Ishikawa (cell line): ENCODE measurements around the gene TMEM255A.

Experiments
- CEBPB ChIP-seq: IDR thresholded peaks from 2 replicates; pipeline ENCODE4 v1.6.1; 2012
- CREB1 ChIP-seq: IDR thresholded peaks from 2 replicates; pipeline ENCODE4 v1.6.1; 2012; ENCODE audit warnings: low read depth
- EGR1 ChIP-seq: IDR thresholded peaks from 2 replicates; pipeline ENCODE4 v1.6.1; 2012
- EP300 ChIP-seq: IDR thresholded peaks from 2 replicates; pipeline ENCODE4 v1.6.1; 2012; ENCODE audit warnings: borderline replicate concordance
- FOXM1 ChIP-seq: IDR thresholded peaks from 2 replicates; pipeline ENCODE4 v1.6.1; 2012; ENCODE audit warnings: low read depth, borderline replicate concordance
- NFIC ChIP-seq: IDR thresholded peaks from 2 replicates; pipeline ENCODE4 v1.6.1; 2012
- RAD21 ChIP-seq: IDR thresholded peaks from 2 replicates; pipeline ENCODE4 v1.6.1; 2012; ENCODE audit warnings: low read depth
- TAF1 ChIP-seq: IDR thresholded peaks from 2 replicates; pipeline ENCODE4 v1.6.1; 2012; ENCODE audit warnings: low read depth, mild to moderate bottlenecking
- TCF12 ChIP-seq: IDR thresholded peaks from 2 replicates; pipeline ENCODE4 v1.6.1; 2012; ENCODE audit warnings: low read depth
- TEAD4 ChIP-seq: IDR thresholded peaks from 2 replicates; pipeline ENCODE4 v1.6.1; 2012
- YY1 ChIP-seq: IDR thresholded peaks from 2 replicates; pipeline ENCODE4 v1.6.1; 2012; ENCODE audit warnings: low read depth
- ZBTB7A ChIP-seq: IDR thresholded peaks from 2 replicates; pipeline ENCODE4 v1.6.1; 2012; ENCODE audit warnings: low read depth
- TF ChIP-seq, protein P1 (sequence below): IDR thresholded peaks from 2 replicates; pipeline ENCODE4 v1.6.1; 2012
- TF ChIP-seq, protein P2 (sequence below): IDR thresholded peaks from 2 replicates; pipeline ENCODE4 v1.6.1; 2012; ENCODE audit warnings: low read depth, mild to moderate bottlenecking
- TF ChIP-seq, protein P3 (sequence below): IDR thresholded peaks from 2 replicates; pipeline ENCODE4 v1.6.1; 2012

The TMEM255A gene

DNA sequence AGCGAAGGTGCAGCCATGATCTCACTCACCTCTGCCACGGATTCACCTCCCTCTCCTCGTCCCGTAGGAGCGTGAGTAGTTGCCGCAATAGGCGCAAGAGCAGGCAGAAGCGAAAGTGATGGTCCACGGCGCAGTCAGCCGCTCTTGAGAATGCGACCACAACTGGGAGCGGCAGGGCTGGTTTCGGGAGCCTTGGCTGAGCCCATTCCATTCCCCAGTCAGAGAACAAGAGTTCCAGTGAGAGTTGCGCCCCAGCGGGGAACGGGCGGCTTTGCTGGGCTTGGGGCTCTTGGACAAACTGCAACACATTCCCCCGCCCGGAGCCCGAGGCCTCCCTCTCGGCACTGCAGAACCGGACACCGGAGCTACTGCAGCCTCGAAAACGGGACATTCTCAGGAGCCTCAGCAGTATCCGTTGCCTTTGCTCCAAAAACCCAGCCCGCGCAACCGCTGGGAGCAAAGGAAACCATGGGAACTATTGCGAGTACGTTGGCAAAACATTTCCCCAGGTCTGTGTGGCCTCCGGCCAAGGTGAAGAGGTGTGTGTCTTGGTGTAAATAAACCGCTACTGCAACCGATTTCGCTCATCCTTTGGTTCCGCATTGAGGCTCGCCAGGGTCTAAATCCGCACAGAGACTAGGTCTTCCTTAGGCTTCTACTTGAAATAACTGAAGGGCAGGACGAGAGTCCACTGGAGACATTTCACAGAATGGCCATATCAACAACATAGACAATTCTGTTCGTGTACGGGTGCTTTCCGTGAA is 66.3 kb downstream of the TMEM255A start:
- TF ChIP-seq CREB1 = no peak
- TF ChIP-seq CEBPB = 0 out of 2 replicates have a peak, but pooled peaks have one; percentile 19
- TF ChIP-seq TCF12 = 0 out of 2 replicates have a peak, but pooled peaks have one; percentile 35
- TF ChIP-seq, protein P1, sequence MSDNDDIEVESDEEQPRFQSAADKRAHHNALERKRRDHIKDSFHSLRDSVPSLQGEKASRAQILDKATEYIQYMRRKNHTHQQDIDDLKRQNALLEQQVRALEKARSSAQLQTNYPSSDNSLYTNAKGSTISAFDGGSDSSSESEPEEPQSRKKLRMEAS = peak; percentile 57
- TF ChIP-seq EGR1 = no peak
- peak; percentile 96 for TF ChIP-seq NFIC
- 0 out of 2 replicates have a peak, but pooled peaks have one; percentile 17 for TF ChIP-seq TAF1
- TF ChIP-seq YY1 = no peak; the same call in 1 of the 2 replicates
- no peak for TF ChIP-seq EP300
- TF ChIP-seq, protein P2, sequence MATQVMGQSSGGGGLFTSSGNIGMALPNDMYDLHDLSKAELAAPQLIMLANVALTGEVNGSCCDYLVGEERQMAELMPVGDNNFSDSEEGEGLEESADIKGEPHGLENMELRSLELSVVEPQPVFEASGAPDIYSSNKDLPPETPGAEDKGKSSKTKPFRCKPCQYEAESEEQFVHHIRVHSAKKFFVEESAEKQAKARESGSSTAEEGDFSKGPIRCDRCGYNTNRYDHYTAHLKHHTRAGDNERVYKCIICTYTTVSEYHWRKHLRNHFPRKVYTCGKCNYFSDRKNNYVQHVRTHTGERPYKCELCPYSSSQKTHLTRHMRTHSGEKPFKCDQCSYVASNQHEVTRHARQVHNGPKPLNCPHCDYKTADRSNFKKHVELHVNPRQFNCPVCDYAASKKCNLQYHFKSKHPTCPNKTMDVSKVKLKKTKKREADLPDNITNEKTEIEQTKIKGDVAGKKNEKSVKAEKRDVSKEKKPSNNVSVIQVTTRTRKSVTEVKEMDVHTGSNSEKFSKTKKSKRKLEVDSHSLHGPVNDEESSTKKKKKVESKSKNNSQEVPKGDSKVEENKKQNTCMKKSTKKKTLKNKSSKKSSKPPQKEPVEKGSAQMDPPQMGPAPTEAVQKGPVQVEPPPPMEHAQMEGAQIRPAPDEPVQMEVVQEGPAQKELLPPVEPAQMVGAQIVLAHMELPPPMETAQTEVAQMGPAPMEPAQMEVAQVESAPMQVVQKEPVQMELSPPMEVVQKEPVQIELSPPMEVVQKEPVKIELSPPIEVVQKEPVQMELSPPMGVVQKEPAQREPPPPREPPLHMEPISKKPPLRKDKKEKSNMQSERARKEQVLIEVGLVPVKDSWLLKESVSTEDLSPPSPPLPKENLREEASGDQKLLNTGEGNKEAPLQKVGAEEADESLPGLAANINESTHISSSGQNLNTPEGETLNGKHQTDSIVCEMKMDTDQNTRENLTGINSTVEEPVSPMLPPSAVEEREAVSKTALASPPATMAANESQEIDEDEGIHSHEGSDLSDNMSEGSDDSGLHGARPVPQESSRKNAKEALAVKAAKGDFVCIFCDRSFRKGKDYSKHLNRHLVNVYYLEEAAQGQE = no peak
- TF ChIP-seq FOXM1 = peak; percentile 46; the same call in 1 of the 2 replicates
- TF ChIP-seq, protein P3, sequence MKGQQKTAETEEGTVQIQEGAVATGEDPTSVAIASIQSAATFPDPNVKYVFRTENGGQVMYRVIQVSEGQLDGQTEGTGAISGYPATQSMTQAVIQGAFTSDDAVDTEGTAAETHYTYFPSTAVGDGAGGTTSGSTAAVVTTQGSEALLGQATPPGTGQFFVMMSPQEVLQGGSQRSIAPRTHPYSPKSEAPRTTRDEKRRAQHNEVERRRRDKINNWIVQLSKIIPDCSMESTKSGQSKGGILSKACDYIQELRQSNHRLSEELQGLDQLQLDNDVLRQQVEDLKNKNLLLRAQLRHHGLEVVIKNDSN = 0 out of 2 replicates have a peak, but pooled peaks have one; percentile 19
- no peak for TF ChIP-seq ZBTB7A
- no peak for TF ChIP-seq RAD21
- no peak for TF ChIP-seq TEAD4

GRCh38 chrX:120244395-120244734 is 66.9 kb downstream of the TMEM255A start:
- TF ChIP-seq TEAD4 (no peak), RAD21 (no peak), ZBTB7A (no peak), EGR1 (no peak), YY1 (no peak), EP300 (no peak), NFIC (no peak), CREB1 (no peak)
- TF ChIP-seq, protein P3 = no peak
- TF ChIP-seq, protein P2 = no peak
- TF ChIP-seq, protein P1 = no peak

- TF ChIP-seq CEBPB (no peak), CREB1 (no peak), NFIC (no peak), TCF12 (no peak), ZBTB7A (no peak), FOXM1 (no peak), YY1 (no peak)
- TF ChIP-seq, protein P2 = no peak
- TF ChIP-seq, protein P3 = no peak
Measured at GRCh38 chrX:120242813-120243212, 68.4 kb downstream of the TMEM255A start.

DNA sequence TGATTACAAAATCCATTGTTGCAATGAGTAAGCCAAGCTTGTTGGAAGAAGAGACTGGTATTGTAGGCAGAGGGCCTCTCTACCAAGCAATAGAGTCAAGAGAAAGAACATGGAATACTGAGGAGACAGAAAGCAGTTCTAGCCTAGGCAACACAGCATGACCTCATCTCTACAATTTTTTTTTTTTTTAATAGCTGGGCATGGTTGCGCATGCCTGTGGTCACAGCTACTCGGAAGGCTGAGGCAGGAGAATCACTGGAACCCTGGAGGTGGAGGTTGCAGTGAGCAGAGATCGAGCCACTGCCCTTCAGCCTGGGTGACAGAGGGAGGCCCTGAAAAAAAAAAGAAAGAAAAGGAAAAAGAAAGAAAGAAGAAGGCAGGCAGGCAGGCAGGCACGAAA is 72.3 kb downstream of the TMEM255A start:
- TF ChIP-seq FOXM1 (no peak), TCF12 (no peak), TEAD4 (no peak), ZBTB7A (no peak), RAD21 (no peak), NFIC (no peak), TAF1 (no peak), CEBPB (no peak), EGR1 (no peak), CREB1 (no peak), EP300 (no peak), YY1 (no peak)
- TF ChIP-seq, protein P2 = no peak
- TF ChIP-seq, protein P1 = no peak
